Motor neuron (in vitro differentiated cells): ENCODE results near the gene KRTAP5-1. TPM values are rescaled to one million over a fixed set of nuclear protein-coding genes. Genes with fewer than 3 reads are reported as not detected.

Source experiments
- ATAC-seq, 8 experiments: fragments of 200-7000 bp; cut with Tn5 transposase; replicated peaks in 6 of 8; 2 replicates each; pipeline ENCODE4 v1.8.0; 2021; ENCODE audit warnings: mild to moderate bottlenecking in 8 of 8, moderate library complexity in 8 of 8
- H3K27ac ChIP-seq, 2 donors: fragments of 250-450 bp; sonication (Bioruptor Pico); 2 replicates each; pipeline ENCODE4 v1.9.0; 2021; ENCODE audit warnings: antibody characterized with exemption in 2 of 2, mild to moderate bottlenecking in 2 of 2, moderate library complexity in 1 of 2
- H3K4me1 ChIP-seq, 2 donors: fragments of 250-450 bp; sonication (Bioruptor Pico); replicated peaks in 1 of 2; 2 replicates each; pipeline ENCODE4 v1.6.1; 2021; ENCODE audit warnings: antibody characterized with exemption in 2 of 2, mild to moderate bottlenecking in 2 of 2, moderate library complexity in 1 of 2
- H3K4me3 ChIP-seq, 5 donors: fragments of 250-450 bp; sonication (Bioruptor Pico); 2 replicates each; pipeline ENCODE4 v1.9.0; 2021; ENCODE audit warnings: antibody characterized with exemption in 5 of 5, mild to moderate bottlenecking in 5 of 5, moderate library complexity in 4 of 5
- WGBS, 10 experiments: fragments of 450-650 bp; shearing (Covaris generic); methylation state at CpG; one replicate each; pipeline ENCODE4 v1.0.0; 2022; 5-methylcytosine and 5-hydroxymethylcytosine counted together
- in situ Hi-C, 9 experiments: fragments of 400-800 bp; cut with MboI; loops; one replicate each; pipeline ENCODE4 v1.15.0; 2021; ENCODE audit warnings: low sequenced_read_pairs in 9 of 9, low pct_unique_long_range_greater_than_20kb in 2 of 9; ENCODE audit not compliant: unreplicated experiment in 9 of 9
- total RNA-seq, 8 experiments: library from RNA; unstranded; fragments of 300-600 nt; gene quantifications; 2 replicates each; pipeline versions ENCODE4 v1.2.3 to v1.2.4, GENCODE V29; 2022

KRTAP5-1 gene
- total RNA-seq, 8 experiments from 2014 or later: 0.49 to 3.9 (median 2.6) TPM; not detected in 1

GRCh38 chr11:1574238-1574932 lies 10.7 kb downstream of the KRTAP5-1 start:
- 0 to 3% (median 1%) methylated on average over 3 to 7 of the region's 64 CpGs; no CpG with 5 or more reads in 6 of the 10 experiments for WGBS, 10 experiments
- Histone ChIP-seq H3K4me3 (peak overlapping the region; percentile 54 to 95 (median 73)), H3K27ac (peak overlapping the region; percentile 83 to 91), H3K4me1 (peaks cover 12 to 14% of the 10 kb centered on the region in 2 donors)
- peak; percentile 23 to 58 (median 54) for ATAC-seq
- in situ Hi-C loops: no loop called here

- WGBS, 10 experiments: no CpG with 5 or more reads among the region's 7 CpGs
- H3K27ac ChIP-seq: peak overlapping the region; percentile 83 to 91
- peak overlapping the region; percentile 54 to 95 (median 73) for H3K4me3 ChIP-seq
- peak in 6 of 8 experiments; percentile 2 to 26 (median 14) for ATAC-seq
- H3K4me1 ChIP-seq: peaks cover 16 to 18% of the 10 kb centered on the region in 2 donors
- in situ Hi-C loops: no loop called here
Measured at GRCh38 chr11:1573903-1574237, 11.2 kb downstream of the KRTAP5-1 start.

GRCh38 chr11:1573077-1573902 lies 11.8 kb downstream of the KRTAP5-1 start:
- H3K4me1 ChIP-seq: peaks cover 22 to 24% of the 10 kb centered on the region in 2 donors
- in situ Hi-C loops: no loop called here
- ATAC-seq: peak in 3 of 8 experiments; percentile 0 to 3 (median 2)

GRCh38 chr11:1572197-1573076 lies 12.6 kb downstream of the KRTAP5-1 start, which contains the start of gene DUSP8:
TSS of gene DUSP8 (minus strand) at chr11:1572271. CDS start at chr11:1565826, 6,445 bp downstream.
- ATAC-seq: peak; percentile 56 to 80 (median 66)
- Histone ChIP-seq H3K27ac (peak within 1 kb of the TSS; percentile 83 to 91), H3K4me3 (peak within 1 kb of the TSS; percentile 54 to 95 (median 73)), H3K4me1 (peaks cover 30 to 32% of the 10 kb centered on the region in 2 donors)
- no CpG with 5 or more reads among the region's 124 CpGs for WGBS, 10 experiments
- in situ Hi-C loops: no loop called here

More at GRCh38 chr11:1573077-1573902, 11.8 kb downstream of the KRTAP5-1 start:
- Histone ChIP-seq H3K4me3 (peak overlapping the region; percentile 54 to 95 (median 73)), H3K27ac (peak overlapping the region; percentile 83 to 91)
- 0% methylated on average over 1 of the region's 37 CpGs; no CpG with 5 or more reads in 9 of the 10 experiments for WGBS, 10 experiments

GRCh38 chr11:1571760-1572196 lies 13.3 kb downstream of the KRTAP5-1 start:
- in situ Hi-C loops: no loop called here
- no CpG with 5 or more reads among the region's 91 CpGs for WGBS, 10 experiments
- ATAC-seq: no peak
- H3K4me3 ChIP-seq: peak overlapping the region; percentile 54 to 95 (median 73)
- peak overlapping the region; percentile 83 to 91 for H3K27ac ChIP-seq
- peaks cover 37 to 39% of the 10 kb centered on the region in 2 donors for H3K4me1 ChIP-seq

GRCh38 chr11:1570896-1571759 lies 14.0 kb downstream of the KRTAP5-1 start:
- ATAC-seq: peak in 4 of 8 experiments; percentile 4 to 6 (median 6)
- Histone ChIP-seq H3K27ac (peak overlapping the region; percentile 83 to 91), H3K4me1 (peaks cover 40 to 45% of the 10 kb centered on the region in 2 donors)

GRCh38 chr11:1570531-1570895 lies 14.6 kb downstream of the KRTAP5-1 start:
- in situ Hi-C loops: no loop called here
- Histone ChIP-seq H3K27ac (peak overlapping the region in 1 of 2 donors; percentile 91), H3K4me1 (peaks cover 43 to 45% of the 10 kb centered on the region in 2 donors), H3K4me3 (peak overlapping the region; percentile 54 to 95 (median 73))
- WGBS, 10 experiments: 10 to 90% (median 40%) methylated on average over 1 to 2 of the region's 8 CpGs; no CpG with 5 or more reads in 7 of the 10 experiments
- no peak for ATAC-seq

More at GRCh38 chr11:1570896-1571759, 14.0 kb downstream of the KRTAP5-1 start:
- H3K4me3 ChIP-seq: peak overlapping the region; percentile 54 to 95 (median 73)
- WGBS, 10 experiments: no CpG with 5 or more reads among the region's 58 CpGs
- in situ Hi-C loops: no loop called here

- in situ Hi-C loops: no loop called here
- peaks cover 46 to 48% of the 10 kb centered on the region in 2 donors for H3K4me1 ChIP-seq
- no peak for ATAC-seq
- WGBS, 10 experiments: 37 to 100% methylated on average over 1 to 3 of the region's 11 CpGs; no CpG with 5 or more reads in 8 of the 10 experiments
- peak overlapping the region; percentile 54 to 95 (median 73) for H3K4me3 ChIP-seq
- H3K27ac ChIP-seq: no peak overlapping the region
Measured at GRCh38 chr11:1570001-1570453, 15.1 kb downstream of the KRTAP5-1 start.

GRCh38 chr11:1569251-1569780 lies 15.8 kb downstream of the KRTAP5-1 start:
- in situ Hi-C loops: no loop called here
- no peak overlapping the region for H3K27ac ChIP-seq
- H3K4me3 ChIP-seq: peak overlapping the region in 2 of 5 donors; percentile 17 to 76
- WGBS, 10 experiments: 0 to 80% (median 58%) methylated on average over 1 to 3 of the region's 14 CpGs; no CpG with 5 or more reads in 6 of the 10 experiments
- peaks cover 53% of the 10 kb centered on the region in 2 donors for H3K4me1 ChIP-seq
- no peak for ATAC-seq

- Histone ChIP-seq H3K4me1 (peaks cover 61 to 62% of the 10 kb centered on the region in 2 donors), H3K4me3 (peak overlapping the region in 3 of 5 donors; percentile 5 to 17 (median 14)), H3K27ac (no peak overlapping the region)
- peak in 3 of 8 experiments; percentile 9 to 32 (median 9) for ATAC-seq
- no CpG with 5 or more reads among the region's 13 CpGs for WGBS, 10 experiments
- in situ Hi-C loops: no loop called here
Measured at GRCh38 chr11:1568441-1568911, 16.6 kb downstream of the KRTAP5-1 start.

GRCh38 chr11:1567721-1568100 lies 17.4 kb downstream of the KRTAP5-1 start:
- no peak overlapping the region for H3K27ac ChIP-seq
- H3K4me3 ChIP-seq: no peak overlapping the region
- in situ Hi-C loops: no loop called here
- WGBS, 10 experiments: 60% methylated on average over 3 of the region's 7 CpGs; no CpG with 5 or more reads in 9 of the 10 experiments
- no peak for ATAC-seq
- peaks cover 61 to 68% of the 10 kb centered on the region in 2 donors for H3K4me1 ChIP-seq
